BLaER1 treated with 17β-estradiol and CSF1 and Interleukin-3, amounts not matched to agents 10 nM and 100 nM (cell line): ENCODE results near the gene ZNF547.

ENCODE experiments used
- H3K27ac ChIP-seq, 11 experiments: shearing (Covaris generic); formaldehyde crosslinking; 2 replicates each; pipeline ENCODE4 v1.8.1; 2022
- H3K27me3 ChIP-seq, 11 experiments: shearing (Covaris generic); formaldehyde crosslinking; 2 replicates each; pipeline ENCODE4 v1.8.1; 2022
- H3K36me3 ChIP-seq, 11 experiments: shearing (Covaris generic); formaldehyde crosslinking; 2 replicates each; pipeline ENCODE4 v1.8.1; 2022
- H3K4me1 ChIP-seq, 10 experiments: shearing (Covaris generic); formaldehyde crosslinking; 2 replicates each; pipeline ENCODE4 v1.8.1; 2022
- H3K4me2 ChIP-seq, 11 experiments: shearing (Covaris generic); formaldehyde crosslinking; 2 replicates each; pipeline ENCODE4 v1.8.1; 2022
- H3K4me3 ChIP-seq, 10 experiments: shearing (Covaris generic); formaldehyde crosslinking; 2 replicates each; pipeline ENCODE4 v1.8.1; 2022
- H3K9ac ChIP-seq, 11 experiments: shearing (Covaris generic); formaldehyde crosslinking; 2 replicates each; pipeline ENCODE4 v1.8.1; 2022
- H3K9me3 ChIP-seq, 11 experiments: shearing (Covaris generic); formaldehyde crosslinking; replicated peaks in 1 of 11; 2 replicates each; pipeline ENCODE4 v1.8.1; 2022
- H4K20me1 ChIP-seq, 11 experiments: shearing (Covaris generic); formaldehyde crosslinking; 2 replicates each; pipeline ENCODE4 v1.8.1; 2022
- Cebpa-rat ChIP-seq, 11 experiments: shearing (Covaris generic); IDR thresholded peaks; 2 replicates each; pipeline ENCODE4 v1.8.1; 2022

ZNF547 gene

DNA sequence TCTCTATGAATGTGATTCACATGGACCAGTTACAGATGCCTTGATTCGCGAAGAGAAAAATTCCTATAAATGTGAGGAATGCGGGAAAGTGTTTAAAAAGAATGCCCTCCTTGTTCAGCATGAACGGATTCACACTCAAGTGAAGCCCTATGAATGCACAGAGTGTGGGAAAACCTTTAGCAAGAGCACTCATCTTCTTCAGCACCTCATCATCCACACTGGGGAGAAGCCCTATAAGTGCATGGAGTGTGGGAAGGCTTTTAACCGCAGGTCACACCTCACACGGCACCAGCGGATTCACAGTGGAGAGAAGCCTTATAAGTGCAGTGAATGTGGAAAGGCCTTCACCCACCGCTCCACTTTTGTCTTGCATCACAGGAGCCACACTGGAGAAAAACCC, 35.4 kb upstream of the ZNF547 start:
- Histone ChIP-seq H3K9ac (no peak overlapping the region), H3K4me2 (no peak overlapping the region), H3K27me3 (peaks cover 0 to 21% (median 11%) of the 10 kb centered on the region in 11 experiments; a peak in 10 of 22 replicates), H3K4me1 (peaks cover 0 to 14% (median 7%) of the 10 kb centered on the region in 10 experiments; a peak in 11 of 20 replicates), H3K36me3 (peaks cover 75 to 100% (median 88%) of the 10 kb centered on the region in 11 experiments), H4K20me1 (peaks cover 6 to 80% (median 55%) of the 10 kb centered on the region in 11 experiments; a peak in 19 of 22 replicates), H3K9me3 (peaks cover 0 to 12% (median 0%) of the 10 kb centered on the region in 11 experiments; a peak in 2 of 22 replicates), H3K4me3 (no peak overlapping the region), H3K27ac (no peak overlapping the region)
- TF ChIP-seq Cebpa-rat (IDR thresholded peaks at IDR 0.05): no peak

DNA sequence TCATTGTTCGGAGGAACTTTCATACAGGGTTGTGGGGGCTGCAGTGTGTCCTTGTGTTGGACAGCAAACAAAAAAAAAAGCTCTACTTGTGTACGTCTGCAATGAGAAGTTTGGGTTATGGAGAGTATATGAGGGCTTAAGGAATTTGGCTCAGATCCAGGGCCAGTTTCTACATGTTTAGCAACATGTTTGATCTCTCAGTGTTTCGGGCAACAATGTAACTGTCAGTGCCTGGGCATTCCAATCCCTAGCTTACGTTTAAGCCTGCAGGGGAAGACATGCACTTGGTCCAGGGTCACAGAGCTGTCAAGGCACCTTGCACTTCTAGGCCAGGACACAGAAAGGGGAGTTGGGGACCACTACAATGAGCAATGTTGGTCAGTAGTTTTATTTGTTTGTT, 29.2 kb upstream of the ZNF547 start:
- Histone ChIP-seq H3K4me1 (peaks cover 0 to 11% (median 9%) of the 10 kb centered on the region in 10 experiments; a peak in 10 of 20 replicates), H3K9ac (no peak overlapping the region), H3K27ac (no peak overlapping the region), H3K36me3 (peaks cover 15 to 46% (median 27%) of the 10 kb centered on the region in 11 experiments), H3K27me3 (no peaks in the 10 kb centered on the region), H3K4me3 (no peak overlapping the region), H4K20me1 (peaks cover 0 to 22% (median 7%) of the 10 kb centered on the region in 11 experiments; a peak in 9 of 22 replicates), H3K9me3 (no peaks in the 10 kb centered on the region), H3K4me2 (no peak overlapping the region)
- no peak for TF ChIP-seq Cebpa-rat (IDR thresholded peaks at IDR 0.05)

DNA sequence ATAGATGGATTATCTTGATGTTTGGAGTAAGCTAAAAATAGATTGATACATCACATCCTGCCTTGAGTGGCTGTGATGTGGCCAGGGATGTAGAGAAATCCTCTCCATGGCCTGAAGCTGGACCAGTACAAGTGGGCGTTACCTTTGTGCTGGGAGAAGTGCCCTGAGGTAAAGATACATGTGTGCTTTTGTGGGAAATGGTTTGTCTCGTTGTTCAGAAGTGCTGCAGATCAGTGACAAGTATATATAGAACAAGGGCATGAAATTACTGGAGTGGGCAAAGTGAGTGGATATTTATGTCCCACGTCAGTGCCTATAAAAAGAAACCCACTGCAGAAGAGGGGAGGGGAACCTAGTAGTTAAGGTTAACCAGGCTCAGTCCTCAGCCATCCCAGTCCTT, 24.5 kb upstream of the ZNF547 start:
- peak overlapping the region in 4 of 11 experiments; percentile 4 to 47 (median 32); a peak in 6 of 22 replicates for H3K4me2 ChIP-seq
- H3K9me3 ChIP-seq: no peaks in the 10 kb centered on the region
- H3K4me1 ChIP-seq: peaks cover 0 to 11% (median 9%) of the 10 kb centered on the region in 10 experiments; a peak in 11 of 20 replicates
- H3K27ac ChIP-seq: no peak overlapping the region
- no peak for TF ChIP-seq Cebpa-rat (IDR thresholded peaks at IDR 0.05)
- 0 out of 22 replicates have a peak, but pooled peaks cover 0 to 4% (median 0%) of the 10 kb centered on the region in 11 experiments for H4K20me1 ChIP-seq
- H3K27me3 ChIP-seq: no peaks in the 10 kb centered on the region
- no peak overlapping the region for H3K4me3 ChIP-seq
- H3K9ac ChIP-seq: no peak overlapping the region
- H3K36me3 ChIP-seq: peaks cover 0 to 5% (median 0%) of the 10 kb centered on the region in 11 experiments; a peak in 3 of 22 replicates

- Histone ChIP-seq H4K20me1 (no peaks in the 10 kb centered on the region), H3K27ac (no peak overlapping the region), H3K4me2 (no peak overlapping the region), H3K36me3 (no peaks in the 10 kb centered on the region), H3K9ac (no peak overlapping the region), H3K9me3 (no peaks in the 10 kb centered on the region), H3K4me1 (peaks cover 0 to 11% (median 9%) of the 10 kb centered on the region in 10 experiments; a peak in 11 of 20 replicates), H3K4me3 (no peak overlapping the region), H3K27me3 (no peaks in the 10 kb centered on the region)
- TF ChIP-seq Cebpa-rat (IDR thresholded peaks at IDR 0.05): no peak
Observed at GRCh38 chr19:57342582-57342981, 20.8 kb upstream of the ZNF547 start.

GRCh38 chr19:57348136-57348535, 15.2 kb upstream of the ZNF547 start:
- peaks cover 3 to 8% (median 5%) of the 10 kb centered on the region in 11 experiments; a peak in 14 of 22 replicates for H3K36me3 ChIP-seq
- H3K4me2 ChIP-seq: no peak overlapping the region
- no peaks in the 10 kb centered on the region for H3K9me3 ChIP-seq
- no peak overlapping the region for H3K4me3 ChIP-seq
- TF ChIP-seq Cebpa-rat (IDR thresholded peaks at IDR 0.05): no peak
- no peak overlapping the region for H3K9ac ChIP-seq
- no peaks in the 10 kb centered on the region for H3K27me3 ChIP-seq
- no peak overlapping the region for H3K27ac ChIP-seq
- peaks cover 0 to 8% (median 0%) of the 10 kb centered on the region in 11 experiments; a peak in 3 of 22 replicates for H4K20me1 ChIP-seq
- H3K4me1 ChIP-seq: peaks cover 14 to 23% (median 20%) of the 10 kb centered on the region in 10 experiments

DNA sequence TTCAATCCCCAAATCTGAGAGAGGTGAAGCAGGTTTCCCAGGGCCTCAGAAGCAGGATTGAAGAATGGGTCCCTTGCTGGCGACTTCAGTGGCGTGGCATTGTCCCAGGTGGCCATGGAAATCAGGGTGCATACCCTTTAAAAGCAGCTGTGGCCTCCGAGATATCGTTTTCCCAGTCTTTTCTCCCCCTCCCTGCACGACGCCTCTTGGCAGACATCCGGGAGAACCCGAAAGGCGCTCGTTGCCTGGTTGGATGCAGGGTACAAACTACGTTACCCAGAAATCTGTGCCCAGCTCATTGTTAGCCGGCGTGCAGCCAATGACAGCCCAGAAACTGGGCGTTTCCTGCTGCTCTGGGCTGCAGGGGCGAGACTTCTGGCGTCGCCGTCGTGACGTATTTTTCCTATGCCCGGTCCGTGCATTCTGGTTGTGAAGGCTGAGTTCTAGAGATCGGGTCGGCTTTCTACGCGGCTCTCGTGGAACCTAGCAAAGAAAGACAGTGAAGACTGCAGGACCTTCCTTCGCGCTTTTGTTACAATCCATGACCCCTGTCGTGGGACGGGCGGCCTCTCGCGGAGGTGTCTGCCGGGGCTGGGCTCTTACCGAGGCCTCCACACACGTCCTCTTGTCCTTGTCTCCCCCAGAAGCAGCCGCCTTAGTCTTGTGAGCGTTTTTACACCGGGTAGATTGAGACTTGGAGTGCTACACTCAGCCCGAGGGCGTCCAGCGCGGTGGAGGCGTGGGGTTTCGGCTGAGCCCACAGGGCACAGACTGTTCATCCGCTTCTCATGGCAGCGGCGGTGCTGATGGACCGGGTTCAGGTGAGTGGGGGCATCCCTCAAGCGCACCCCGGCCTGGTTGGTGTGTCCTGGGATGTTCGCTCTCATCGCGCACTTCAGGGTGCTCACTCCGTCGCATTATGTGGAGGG, 12.2 kb upstream of the ZNF547 start, which contains the start of gene ZNF304:
Gene ZNF304 (plus strand): TSS at position 395 of the 929 bp plus-strand sequence. CDS start 394 bp downstream, at position 789.
- no peak for TF ChIP-seq Cebpa-rat (IDR thresholded peaks at IDR 0.05)
- Histone ChIP-seq H3K9ac (peak within 1 kb of the TSS; percentile 83 to 94 (median 90)), H3K9me3 (no peaks in the 10 kb centered on the region), H3K27me3 (no peaks in the 10 kb centered on the region), H3K4me2 (peak within 1 kb of the TSS; percentile 90 to 99 (median 98)), H3K27ac (peak within 1 kb of the TSS; percentile 67 to 81 (median 75)), H3K36me3 (peaks cover 30 to 37% (median 35%) of the 10 kb centered on the region in 11 experiments), H3K4me3 (peak within 1 kb of the TSS; percentile 82 to 98 (median 92)), H3K4me1 (peaks cover 20 to 28% (median 25%) of the 10 kb centered on the region in 10 experiments), H4K20me1 (peaks cover 0 to 36% (median 0%) of the 10 kb centered on the region in 11 experiments; a peak in 6 of 22 replicates)

- Histone ChIP-seq H3K27me3 (no peaks in the 10 kb centered on the region), H3K4me3 (peak overlapping the region; percentile 82 to 98 (median 92)), H3K9ac (peak overlapping the region; percentile 83 to 94 (median 90)), H3K27ac (peak overlapping the region; percentile 67 to 81 (median 75); a peak in 21 of 22 replicates), H3K9me3 (no peaks in the 10 kb centered on the region), H3K36me3 (peaks cover 37 to 44% (median 42%) of the 10 kb centered on the region in 11 experiments), H3K4me2 (peak overlapping the region; percentile 90 to 99 (median 98)), H3K4me1 (peaks cover 20 to 28% (median 25%) of the 10 kb centered on the region in 10 experiments), H4K20me1 (peaks cover 0 to 36% (median 0%) of the 10 kb centered on the region in 11 experiments; a peak in 6 of 22 replicates)
- TF ChIP-seq Cebpa-rat (IDR thresholded peaks at IDR 0.05): no peak
Observed at GRCh38 chr19:57351867-57352266, 11.5 kb upstream of the ZNF547 start.

DNA sequence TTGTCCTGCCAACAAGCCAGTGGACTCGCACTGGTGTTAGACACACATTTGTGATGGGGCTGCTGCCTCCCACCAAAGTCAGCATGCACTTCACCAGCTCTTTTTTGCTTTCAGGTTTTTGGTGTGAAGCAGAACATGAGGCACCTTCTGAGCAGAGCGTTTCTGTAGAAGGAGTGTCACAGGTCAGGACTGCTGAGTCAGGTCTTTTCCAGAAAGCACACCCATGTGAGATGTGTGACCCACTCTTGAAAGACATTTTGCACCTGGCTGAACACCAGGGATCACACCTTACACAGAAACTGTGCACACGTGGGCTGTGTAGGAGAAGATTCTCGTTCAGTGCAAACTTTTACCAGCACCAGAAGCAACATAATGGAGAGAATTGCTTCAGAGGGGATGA, 7.4 kb upstream of the ZNF547 start:
- H3K27ac ChIP-seq: no peak overlapping the region
- H3K36me3 ChIP-seq: peaks cover 63 to 76% (median 70%) of the 10 kb centered on the region in 11 experiments

DNA sequence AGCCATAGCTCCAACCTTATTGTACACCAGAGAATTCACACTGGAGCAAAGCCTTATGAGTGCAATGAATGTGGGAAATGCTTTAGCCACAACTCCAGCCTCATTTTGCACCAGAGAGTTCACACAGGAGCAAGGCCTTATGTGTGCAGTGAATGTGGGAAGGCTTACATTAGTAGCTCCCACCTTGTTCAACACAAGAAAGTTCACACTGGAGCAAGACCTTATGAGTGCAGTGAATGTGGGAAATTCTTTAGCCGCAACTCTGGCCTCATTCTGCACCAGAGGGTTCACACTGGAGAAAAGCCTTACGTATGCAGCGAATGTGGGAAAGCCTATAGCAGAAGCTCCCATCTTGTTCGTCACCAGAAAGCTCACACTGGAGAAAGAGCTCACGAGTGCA, 5.9 kb upstream of the ZNF547 start:
- Histone ChIP-seq H3K4me1 (peaks cover 9 to 14% (median 13%) of the 10 kb centered on the region in 10 experiments), H3K4me2 (no peak overlapping the region), H3K27me3 (no peaks in the 10 kb centered on the region), H3K4me3 (no peak overlapping the region), H3K36me3 (peaks cover 63 to 76% (median 70%) of the 10 kb centered on the region in 11 experiments), H3K9me3 (no peaks in the 10 kb centered on the region), H3K9ac (no peak overlapping the region), H3K27ac (no peak overlapping the region), H4K20me1 (peaks cover 0 to 42% (median 0%) of the 10 kb centered on the region in 11 experiments; a peak in 6 of 22 replicates)
- TF ChIP-seq Cebpa-rat (IDR thresholded peaks at IDR 0.05): no peak

More for the DNA sequence above, 7.4 kb upstream of the ZNF547 start:
- H3K4me1 ChIP-seq: peaks cover 15 to 22% (median 20%) of the 10 kb centered on the region in 10 experiments
- H3K27me3 ChIP-seq: no peaks in the 10 kb centered on the region
- no peak overlapping the region for H3K4me3 ChIP-seq
- no peaks in the 10 kb centered on the region for H3K9me3 ChIP-seq
- no peak overlapping the region for H3K9ac ChIP-seq
- H4K20me1 ChIP-seq: peaks cover 0 to 46% (median 0%) of the 10 kb centered on the region in 11 experiments; a peak in 6 of 22 replicates
- H3K4me2 ChIP-seq: no peak overlapping the region
- no peak for TF ChIP-seq Cebpa-rat (IDR thresholded peaks at IDR 0.05)
